HG03196 (cell line): Measurements from ENCODE around the gene PFKFB2.
"Not testable (repeated sequence)": the region's sequence is repeated elsewhere in the genome, so short reads cannot be mapped to it uniquely, and the experiment has no call there.

Source experiments
- ATAC-seq: cut with Tn5 transposase; IDR thresholded peaks from one replicate; pipeline ENCODE4 v1.9.1; 2021; ENCODE audit not compliant: unreplicated experiment

The PFKFB2 gene

DNA sequence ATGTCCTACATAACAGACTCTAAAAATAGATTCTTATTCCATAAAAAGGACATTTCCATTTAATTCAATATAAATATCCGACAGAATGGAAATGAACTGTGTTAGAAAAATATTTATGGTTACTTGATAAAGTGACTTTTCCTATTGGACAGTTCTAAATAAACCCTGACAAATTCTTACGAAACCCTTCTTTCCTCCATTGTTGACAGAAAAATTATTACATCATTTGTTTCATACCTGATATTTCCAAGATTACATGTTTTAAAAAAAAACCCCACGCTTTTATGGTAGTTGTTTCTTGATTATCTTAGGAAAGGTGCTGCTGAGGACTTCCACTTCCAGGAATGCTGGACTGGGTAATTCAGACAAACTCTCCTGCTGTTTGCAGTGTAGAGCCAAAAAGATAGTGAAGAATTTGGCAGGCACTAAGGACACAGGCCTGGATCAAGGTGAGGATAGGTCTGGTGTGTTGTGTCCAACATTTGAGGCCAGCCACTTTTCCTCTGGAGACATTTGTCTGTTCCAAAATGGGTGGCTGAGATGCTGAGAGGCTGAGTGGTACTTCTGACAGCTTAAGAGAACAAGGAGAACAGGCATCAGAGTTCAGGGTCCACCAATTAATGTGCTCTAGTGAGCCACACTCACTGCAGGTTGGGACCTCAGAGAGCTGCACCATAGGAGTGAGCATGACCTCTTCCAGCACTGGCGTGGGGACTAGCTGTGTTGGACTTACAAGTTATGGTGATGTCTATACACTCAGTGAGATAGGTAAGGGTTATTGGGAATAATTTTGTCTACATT lies 13.5 kb upstream of the PFKFB2 start:
- ATAC-seq = no peak

DNA sequence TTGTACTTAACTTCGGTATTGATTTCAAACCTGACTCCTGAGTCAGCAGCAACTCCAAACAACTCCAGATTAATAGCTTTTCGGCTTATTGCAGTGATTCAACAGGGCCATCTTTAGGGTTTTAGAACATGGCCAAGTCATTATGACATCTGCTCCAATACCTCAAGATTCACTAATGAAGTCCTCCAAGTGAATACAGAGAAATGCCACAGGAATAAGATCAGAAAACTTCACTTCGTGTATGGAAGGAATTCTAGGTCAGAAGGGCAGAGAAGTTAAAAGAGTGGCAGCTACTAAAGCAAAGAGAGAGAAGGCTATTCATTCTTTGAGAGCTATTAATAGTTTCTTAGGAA lies 12.9 kb upstream of the PFKFB2 start:
- ATAC-seq = no peak

DNA sequence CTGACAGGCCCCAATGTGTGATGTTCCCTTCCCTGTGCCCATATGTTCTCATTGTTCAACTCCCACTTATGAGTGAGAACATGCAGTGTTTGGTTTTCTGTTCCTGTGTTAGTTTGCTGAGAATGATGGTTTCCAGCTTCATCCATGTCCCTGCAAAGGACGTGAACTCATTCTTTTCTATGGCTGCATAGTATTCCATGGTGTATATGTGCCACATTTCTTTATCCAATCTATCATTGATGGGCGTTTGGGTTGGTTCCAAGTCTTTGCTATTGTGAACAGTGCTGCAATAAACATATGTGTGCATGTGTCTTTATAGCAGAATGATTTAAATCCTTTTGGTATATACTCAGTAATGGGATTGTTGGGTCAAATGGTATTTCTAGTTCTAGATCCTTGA lies 11.7 kb upstream of the PFKFB2 start:
- not testable (repeated sequence) for ATAC-seq

DNA sequence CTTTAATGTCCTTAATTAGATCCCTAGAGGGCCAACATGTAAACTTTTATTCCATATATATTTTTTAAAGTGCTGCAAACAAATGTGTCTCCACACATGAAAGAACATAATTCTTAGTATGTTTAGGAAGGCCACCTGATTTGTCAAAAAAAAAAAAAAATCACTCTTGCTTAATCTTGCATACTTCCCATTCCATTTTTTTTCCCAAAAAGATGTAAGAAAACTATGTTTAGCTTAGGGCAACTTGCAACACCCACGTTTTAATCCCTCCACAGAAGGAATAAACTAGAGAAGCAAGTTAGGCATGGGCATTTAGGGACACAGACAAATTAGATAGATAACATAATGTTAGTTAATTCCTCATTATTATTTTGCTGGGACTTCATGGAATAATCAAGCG lies 7.6 kb upstream of the PFKFB2 start:
- ATAC-seq = no peak

DNA sequence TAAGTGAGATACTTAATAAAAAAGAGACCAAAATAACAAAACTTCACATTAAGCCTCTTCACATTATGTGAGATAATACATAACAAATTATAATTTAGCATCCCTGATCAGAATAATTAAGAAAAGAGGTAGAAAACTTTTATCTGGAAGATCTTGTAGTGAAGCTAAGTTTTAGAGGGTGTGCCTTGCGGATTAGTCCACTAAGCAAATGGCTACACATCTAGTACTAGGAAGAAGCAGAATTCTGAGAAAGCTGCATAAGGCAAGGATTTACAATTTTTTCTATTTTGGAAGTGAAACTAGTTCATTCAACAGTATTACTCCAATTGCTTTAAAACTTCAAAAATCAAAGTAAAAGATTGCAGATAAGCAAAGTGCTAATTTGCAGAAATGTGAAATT lies 5.6 kb upstream of the PFKFB2 start:
- no peak for ATAC-seq

DNA sequence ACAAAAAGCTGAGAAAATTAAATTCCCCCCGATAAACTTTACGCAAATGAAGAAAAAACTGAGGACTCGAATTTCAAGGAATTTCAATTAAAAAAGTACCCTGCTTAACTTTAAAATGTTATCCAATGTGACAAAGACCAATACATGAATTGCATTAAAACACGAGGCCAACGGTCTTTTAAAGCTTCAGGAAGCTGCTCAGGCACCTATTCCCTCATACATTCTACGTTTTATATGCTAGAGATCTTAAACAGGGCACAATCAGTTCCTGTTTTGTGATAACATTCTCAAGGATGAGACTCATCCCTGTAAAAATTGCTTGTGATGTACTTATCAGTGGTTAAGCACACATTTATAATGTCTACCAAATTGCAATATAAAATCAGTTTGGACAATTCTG lies 5.0 kb upstream of the PFKFB2 start:
- no peak for ATAC-seq

DNA sequence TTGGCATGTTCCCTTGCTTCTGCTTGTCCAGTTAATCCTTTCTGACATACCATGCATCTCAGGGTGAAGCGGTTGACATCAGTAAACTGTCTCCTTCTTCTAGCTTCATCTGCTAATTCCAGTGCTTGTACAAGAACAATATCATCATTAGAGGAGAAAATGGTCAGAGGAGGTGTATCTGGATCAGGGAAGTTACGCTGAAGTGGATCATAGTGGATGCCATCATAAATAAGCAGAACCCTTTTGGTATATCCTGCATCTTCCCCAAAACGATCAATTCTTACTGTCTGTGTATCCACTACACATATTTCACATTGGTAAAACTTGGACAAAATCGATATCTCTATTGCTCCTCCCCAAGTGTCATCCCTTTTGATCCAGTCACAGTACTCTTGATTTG lies 4.0 kb upstream of the PFKFB2 start:
- no peak for ATAC-seq

DNA sequence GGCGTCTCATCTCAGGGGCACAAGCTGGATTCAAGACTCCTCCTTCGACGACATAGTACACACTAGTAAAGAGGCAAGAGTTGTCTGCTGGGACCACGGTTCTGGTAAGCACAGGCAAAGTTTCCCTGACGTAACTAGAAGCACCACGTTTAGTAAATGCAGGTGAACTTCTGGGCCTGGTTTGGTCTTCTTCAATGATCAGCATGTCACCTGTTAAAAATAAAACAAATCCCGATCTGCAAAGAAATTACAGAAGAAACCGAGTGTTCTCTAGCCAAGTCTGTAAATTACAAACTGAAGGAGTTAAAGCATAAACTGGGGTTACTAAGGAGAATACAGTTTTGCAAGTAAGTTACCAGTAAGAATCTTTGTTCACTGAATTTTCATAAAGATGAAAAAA lies 3.6 kb upstream of the PFKFB2 start:
- no peak for ATAC-seq

DNA sequence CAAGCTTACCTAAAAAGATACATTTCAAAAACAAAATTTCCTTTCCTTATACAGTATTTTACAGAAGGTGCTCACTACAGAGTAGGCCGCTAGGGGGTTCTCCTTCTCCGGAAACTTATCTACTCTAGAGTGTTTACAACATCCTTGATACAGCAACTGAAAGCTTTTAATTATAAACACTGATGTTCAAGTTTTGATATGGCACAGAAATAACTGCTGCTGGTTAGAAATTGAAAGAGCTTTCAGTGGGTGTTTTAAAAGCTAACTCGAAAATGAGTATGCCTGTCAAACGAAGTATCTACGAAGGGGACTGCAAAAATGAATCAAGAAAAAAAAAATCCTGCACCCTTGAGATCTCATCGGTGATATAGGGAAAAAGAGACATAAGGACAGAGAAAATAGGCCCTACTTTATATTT lies 3.1 kb upstream of the PFKFB2 start:
- peak; percentile 37 for ATAC-seq

DNA sequence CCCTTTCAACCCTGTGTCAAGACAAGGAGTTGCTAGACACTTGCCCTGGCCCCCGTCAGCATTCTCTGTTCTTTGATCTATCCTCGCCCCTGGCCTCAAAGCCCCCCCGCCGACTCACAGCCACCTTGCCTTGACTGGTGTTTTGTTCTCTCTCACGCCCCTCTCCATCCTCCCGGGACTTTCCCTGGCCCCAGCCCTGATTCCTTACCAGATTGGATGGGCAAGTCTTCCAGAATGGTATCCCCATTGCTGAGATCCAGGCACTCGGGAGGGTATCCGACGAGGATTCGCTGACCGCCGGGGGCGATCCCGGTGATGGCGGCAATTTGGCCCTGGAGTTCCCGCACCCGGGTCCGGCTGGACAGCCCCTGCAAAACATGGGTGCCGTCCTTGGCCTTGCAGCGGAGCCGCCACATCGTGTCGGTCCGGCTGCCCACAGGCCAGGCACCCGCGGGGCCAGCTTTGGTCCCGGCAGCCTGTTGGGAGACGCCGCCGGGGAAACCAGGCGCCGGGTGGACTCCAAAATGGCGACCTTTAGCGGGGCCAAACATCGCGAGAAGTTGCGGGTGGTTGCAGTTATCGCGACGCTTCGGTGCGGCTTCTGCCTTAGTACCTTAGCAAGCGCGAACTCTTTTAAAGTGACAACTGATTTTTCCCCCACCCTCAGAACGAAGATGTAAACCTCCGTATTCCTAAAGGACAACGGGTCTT lies 2.4 kb upstream of the PFKFB2 start:
- ATAC-seq = peak; percentile 47

DNA sequence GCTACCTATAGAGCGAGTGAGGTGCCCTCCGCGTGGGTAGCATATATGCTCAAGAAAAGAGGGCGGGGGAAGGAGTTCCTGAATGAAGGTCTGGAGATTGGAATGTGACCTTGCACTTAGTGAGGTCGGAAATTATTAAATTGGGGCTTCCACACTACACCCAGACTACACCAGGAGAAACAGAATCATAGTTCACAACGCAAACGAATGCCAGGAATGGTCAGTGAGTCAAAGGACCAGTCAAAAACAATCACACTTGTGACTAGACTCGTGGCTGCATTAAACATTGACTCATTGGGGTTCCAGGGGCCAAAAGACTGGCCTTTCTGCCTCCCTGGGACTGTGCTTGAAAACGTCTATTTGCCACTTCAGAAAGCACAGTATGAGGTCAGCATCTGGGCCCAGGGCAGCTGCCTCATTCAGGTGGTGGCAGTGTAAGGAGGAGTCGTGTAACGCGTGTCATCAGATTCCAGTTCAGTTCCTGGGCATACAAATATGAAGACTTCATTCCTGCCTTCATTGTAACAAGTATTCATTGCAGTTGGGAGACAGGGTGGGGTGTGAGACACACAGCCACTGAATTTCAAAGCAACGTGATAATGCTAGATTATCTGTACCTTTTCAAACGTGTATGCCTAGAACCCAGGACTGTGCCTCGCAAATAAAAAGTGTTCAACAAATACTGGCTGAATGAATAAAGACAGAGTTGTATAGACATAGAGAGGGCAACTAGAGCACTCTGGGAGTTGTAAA lies 1.7 kb upstream of the PFKFB2 start, which contains the start of gene YOD1:
Gene YOD1, minus strand, starts transcription at position 18 of the 753 bp plus-strand sequence. CDS start 178 bp downstream, outside the sequence.
- no peak for ATAC-seq

DNA sequence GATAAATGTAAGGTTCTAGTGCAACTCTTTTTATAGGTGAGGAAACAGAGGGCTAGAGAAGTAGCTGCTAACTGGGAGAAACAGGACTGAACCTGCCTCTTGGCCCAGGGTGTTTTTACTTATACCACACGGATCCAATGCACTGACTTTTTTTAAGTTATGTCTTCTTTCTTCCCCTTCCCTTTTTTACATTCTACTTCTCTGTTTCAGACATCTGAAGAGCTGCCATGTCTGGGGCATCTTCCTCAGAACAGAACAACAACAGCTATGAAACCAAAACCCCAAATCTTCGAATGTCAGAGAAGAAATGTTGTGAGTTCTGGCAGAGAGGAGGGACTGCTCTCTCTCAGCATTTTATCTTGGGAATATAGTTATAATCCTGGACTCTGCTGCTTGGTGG lies 1.4 kb downstream of the PFKFB2 start:
- no peak for ATAC-seq

DNA sequence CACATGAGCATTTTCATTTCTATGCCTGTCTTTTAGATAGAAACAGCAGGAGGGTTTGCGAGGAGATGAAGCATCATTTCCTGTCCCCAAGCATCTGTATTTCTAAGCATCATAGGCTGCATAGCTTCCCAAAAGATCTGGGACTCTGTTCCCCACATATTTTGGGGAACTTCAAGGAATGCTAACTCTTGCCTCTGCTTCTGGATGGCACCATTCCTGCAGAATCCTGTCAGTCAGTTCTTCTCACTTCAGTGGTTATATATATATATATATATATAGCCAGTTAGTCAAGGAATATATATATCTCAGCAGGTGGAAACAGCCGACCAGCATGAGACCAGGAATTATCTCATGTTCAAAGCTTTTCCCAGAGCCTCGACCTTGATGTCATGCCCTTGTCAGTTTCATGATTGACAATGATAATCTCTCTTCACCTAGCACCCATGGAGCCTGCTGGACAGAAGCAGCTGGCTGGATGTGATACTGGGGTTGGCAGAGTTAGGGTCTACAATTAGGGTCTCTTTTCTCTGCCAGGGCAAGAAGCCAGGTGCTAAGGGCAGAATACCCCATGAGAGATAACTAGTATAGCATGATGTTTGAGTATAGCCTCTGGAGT lies 2.4 kb downstream of the PFKFB2 start:
- ATAC-seq = no peak

DNA sequence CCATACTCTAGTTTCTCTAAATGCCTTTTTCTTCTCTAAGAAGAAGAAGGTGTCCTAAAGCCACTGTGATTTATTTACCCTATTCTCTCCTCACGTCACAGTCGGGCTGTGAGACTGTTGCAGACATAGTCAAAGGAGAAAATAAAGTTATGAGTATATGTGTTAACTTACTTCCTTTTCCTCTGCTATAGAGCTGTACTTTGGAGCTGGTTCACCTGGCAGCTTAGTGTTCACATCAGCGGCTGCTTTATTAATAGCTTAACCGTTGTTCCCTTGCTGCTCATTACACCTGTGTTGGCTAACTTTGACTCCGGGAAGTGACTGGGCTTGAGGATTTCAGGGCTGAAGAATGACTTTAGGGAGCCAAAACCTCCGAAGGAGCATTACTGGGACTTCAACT lies 3.6 kb downstream of the PFKFB2 start:
- no peak for ATAC-seq

DNA sequence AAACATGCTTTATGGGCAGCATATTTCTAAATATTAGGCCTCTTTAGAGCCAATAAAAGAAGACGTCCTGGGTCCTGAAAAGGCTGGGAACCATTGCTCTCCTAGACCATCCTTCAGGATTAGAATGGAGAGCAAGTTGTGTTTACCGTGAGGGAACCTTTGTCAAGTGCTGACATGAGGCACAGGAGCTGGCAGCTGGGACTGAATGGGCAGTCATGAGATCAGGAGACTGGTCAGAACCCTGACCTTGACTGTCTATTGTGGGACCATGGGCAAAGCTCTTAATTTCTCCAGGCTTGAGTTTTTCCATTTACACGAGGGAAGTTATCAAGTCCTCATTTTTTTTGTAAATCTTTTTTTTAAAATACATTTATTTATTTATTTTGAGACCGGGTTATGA lies 5.2 kb downstream of the PFKFB2 start:
- no peak for ATAC-seq

DNA sequence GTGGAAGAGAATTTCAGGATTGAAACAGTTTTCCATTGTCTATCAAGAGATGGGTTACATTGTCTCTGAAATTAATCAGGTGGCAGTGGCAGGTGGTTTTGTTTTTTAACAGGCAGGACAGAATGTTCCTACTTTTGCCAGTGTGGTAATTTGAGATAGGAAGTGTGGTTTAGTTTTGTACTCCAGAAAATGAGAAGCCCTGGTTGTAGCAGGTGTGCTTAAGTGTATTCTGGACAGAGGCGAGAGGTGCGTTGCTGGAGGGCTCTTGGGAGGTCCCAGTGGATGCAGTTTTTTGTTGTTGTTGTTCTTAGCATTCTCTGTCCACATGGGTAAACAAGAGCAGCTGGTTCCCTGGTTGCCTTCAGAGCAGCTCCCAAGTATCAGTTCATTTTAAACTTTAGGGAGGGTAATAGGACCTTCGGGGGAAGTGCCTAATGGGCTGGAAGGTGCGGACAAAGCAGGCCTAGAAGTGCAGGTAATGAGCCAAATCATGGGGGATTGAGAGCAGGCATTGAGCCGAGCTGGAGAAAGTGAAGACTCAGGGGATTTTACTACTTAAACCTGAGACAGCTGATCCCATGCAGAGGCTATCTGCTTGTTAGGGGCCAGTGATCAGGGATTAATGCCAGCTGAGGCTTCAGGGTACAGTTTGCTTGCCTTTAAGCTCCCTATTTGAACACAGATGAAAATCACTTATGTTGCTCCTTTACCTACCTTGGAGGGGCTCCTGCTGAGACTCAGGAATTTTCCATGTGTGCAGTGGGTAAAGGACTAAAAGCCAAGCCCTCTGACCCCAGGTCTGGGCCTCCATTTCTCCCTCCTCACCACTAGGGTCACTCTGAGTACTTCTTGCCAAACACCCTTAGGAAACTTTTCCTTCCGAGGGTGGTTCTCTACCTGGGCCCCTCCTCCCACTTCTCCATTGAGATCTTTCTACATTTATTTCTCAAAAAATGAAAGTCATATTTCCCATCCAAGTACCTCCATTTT lies 6.1 kb downstream of the PFKFB2 start:
- ATAC-seq = no peak

DNA sequence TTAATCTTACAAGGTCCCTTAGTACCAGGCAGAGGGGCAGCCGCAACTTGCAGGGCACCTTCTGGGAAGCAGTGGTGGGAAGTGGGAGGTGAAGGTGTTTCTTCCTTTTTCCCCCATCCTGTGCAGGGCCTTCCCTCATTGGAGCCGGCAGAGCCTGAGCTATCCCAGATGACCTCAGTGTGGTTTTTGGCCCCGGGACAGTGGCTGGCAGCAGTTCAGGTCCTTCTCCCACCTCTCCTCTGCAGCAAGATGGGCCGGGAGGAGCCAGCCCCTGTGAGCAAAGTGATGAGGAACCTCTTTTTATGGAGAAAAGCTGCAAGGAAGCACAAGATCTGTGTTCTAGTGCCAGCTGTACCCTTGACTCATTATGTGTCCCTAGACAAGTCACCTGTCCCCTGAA lies 6.8 kb downstream of the PFKFB2 start:
- no peak for ATAC-seq

DNA sequence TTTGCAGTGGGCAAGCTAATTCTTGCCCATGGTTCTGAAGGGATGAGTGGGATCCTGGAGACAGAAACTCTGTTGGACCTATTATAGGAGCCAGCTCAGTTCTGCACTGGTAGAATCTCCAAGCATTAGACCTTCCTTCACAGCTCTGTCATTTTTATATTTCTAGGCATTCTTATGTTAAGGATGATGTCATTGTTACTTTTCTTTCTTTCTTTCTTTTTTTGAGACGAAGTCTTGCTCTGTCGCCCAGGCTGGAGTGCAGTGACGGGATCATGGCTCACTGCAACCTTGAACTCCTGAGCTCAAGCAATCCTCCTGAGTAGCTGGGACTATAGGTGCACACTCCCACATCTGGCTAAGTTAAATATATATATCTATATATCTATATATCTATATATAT lies 7.5 kb downstream of the PFKFB2 start:
- no peak for ATAC-seq

DNA sequence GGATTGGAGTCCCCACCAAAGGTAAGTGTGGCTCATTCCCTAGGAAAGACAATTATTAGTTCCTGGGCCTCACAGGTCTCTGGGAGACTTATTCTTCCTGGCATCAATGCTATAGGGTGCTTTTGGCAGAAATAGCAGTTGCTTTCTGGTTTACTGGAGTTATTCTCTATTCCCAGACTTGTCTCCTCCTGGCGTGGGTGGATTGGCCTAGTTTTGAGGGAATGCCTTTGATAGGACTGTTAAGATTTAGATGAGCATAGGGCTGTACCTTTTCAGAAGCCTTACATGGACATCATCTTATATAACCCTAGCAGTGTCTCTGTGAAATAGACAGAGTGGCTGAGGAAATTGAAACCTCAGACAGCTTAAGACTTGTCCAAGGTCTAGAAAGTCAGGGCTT lies 9.0 kb downstream of the PFKFB2 start:
- ATAC-seq = no peak

DNA sequence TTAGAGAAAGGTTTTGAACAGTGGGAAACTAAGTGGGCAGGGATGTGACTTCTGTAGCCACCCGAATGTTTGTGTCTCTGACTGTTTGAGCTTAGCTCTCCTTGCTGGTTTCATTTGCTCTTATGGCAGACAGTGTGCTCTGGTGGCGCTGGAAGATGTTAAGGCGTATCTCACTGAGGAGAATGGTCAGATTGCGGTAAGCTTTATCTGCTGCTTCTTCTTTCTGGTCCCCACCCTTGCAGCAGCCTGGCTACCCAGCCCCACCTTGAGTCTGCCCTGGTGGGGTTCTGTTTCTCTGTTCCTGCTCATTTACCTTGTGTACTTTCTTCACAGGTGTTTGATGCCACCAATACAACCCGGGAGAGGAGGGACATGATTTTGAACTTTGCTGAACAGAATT lies 9.9 kb downstream of the PFKFB2 start:
- no peak for ATAC-seq
